HCT116 (cell line): Measurements from ENCODE around the gene CTAGE1.

Source experiments
- ELF1 ChIP-seq: IDR thresholded peaks from 2 replicates; pipeline ENCODE4 v1.6.1; 2012; ENCODE audit warnings: low read depth, borderline replicate concordance
- EZH2 ChIP-seq: fragments of 200-600 bp; sonication (generic); IDR thresholded peaks from 2 replicates; pipeline ENCODE4 v1.6.1; 2017; ENCODE audit warnings: antibody characterized with exemption, mixed run types
- POLR2A ChIP-seq: IDR thresholded peaks from 2 replicates; pipeline ENCODE4 v1.7.0; 2011; ENCODE audit warnings: borderline replicate concordance; ENCODE audit not compliant: insufficient read depth, insufficient read length; ENCODE audit errors: extremely low read depth
- RAD21 ChIP-seq: IDR thresholded peaks from 2 replicates; pipeline ENCODE4 v1.6.1; 2012; ENCODE audit warnings: low read depth, mild to moderate bottlenecking
- TF ChIP-seq, protein P1 (sequence below), 3 experiments: fragments of 200-600 bp in 1 of 3; sonication (generic) in 1 of 3; IDR thresholded peaks in 2 of 3; conservative IDR thresholded peaks in 1 of 3; 2 replicates each; pipeline ENCODE4 v1.5.1; 2012 to 2017; ENCODE audit warnings: low read depth in 2 of 3, low read length in 2 of 3, antibody characterized with exemption in 1 of 3, borderline replicate concordance in 1 of 3, control low read depth in 1 of 3, mild to moderate bottlenecking in 1 of 3, mixed read lengths in 1 of 3, mixed run types in 1 of 3, moderate library complexity in 1 of 3; ENCODE audit not compliant: insufficient read depth in 1 of 3

DNA sequence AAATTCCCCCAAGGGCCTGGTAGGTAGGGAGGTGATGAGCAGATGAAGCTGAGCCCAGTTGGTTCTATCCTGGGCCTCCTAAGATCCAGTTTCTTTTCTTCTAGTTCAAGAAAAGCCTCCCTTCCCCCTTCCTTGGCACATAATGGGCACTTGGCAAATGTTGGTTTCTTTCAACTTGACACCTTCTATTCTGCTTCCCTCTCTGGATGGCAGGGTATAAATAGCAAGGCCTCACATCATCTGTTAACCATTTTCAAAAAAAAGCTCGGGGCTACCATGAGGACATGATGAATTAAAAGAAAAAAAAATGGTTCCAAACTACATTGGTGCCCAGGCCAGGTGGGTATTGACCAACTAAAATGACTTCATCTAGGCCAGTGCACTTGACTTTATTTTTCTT is 29.9 kb downstream of the CTAGE1 start:
- TF ChIP-seq, protein P1, sequence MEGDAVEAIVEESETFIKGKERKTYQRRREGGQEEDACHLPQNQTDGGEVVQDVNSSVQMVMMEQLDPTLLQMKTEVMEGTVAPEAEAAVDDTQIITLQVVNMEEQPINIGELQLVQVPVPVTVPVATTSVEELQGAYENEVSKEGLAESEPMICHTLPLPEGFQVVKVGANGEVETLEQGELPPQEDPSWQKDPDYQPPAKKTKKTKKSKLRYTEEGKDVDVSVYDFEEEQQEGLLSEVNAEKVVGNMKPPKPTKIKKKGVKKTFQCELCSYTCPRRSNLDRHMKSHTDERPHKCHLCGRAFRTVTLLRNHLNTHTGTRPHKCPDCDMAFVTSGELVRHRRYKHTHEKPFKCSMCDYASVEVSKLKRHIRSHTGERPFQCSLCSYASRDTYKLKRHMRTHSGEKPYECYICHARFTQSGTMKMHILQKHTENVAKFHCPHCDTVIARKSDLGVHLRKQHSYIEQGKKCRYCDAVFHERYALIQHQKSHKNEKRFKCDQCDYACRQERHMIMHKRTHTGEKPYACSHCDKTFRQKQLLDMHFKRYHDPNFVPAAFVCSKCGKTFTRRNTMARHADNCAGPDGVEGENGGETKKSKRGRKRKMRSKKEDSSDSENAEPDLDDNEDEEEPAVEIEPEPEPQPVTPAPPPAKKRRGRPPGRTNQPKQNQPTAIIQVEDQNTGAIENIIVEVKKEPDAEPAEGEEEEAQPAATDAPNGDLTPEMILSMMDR (IDR thresholded peaks at IDR 0.05 in 2 of 3, conservative IDR thresholded peaks at IDR 0.05 in 1 of 3; ENCODE audit: borderline replicate concordance in 1 of 3, insufficient read depth in 1 of 3, low read depth in 2 of 3, low read length in 2 of 3) = no peak
- TF ChIP-seq RAD21 = no peak
- no peak for TF ChIP-seq POLR2A
- TF ChIP-seq EZH2 = no peak
- no peak for TF ChIP-seq ELF1
